Stimulated activated CD8-positive, alpha-beta memory T cell treated with anti-CD3 and anti-CD28 coated beads, Interleukin-15, amount 100 ng/mL, for 4 hours (primary cell): ENCODE data around the gene CMIP.

Experiments
- DNase-seq, 2 donors: peaks; one replicate each; pipeline ENCODE4 v3.0.0-alpha.2; 2020; ENCODE audit warnings: low read depth in 2 of 2

The CMIP gene

GRCh38 chr16:81532491-81533174 lies 88.0 kb downstream of the CMIP start:
- no peak for DNase-seq

GRCh38 chr16:81533175-81533507 lies 88.5 kb downstream of the CMIP start:
- DNase-seq: no peak

- DNase-seq: no peak
Measured at GRCh38 chr16:81535679-81536360, 91.2 kb downstream of the CMIP start.

- DNase-seq: no peak
Measured at GRCh38 chr16:81536648-81537047, 92.0 kb downstream of the CMIP start.

GRCh38 chr16:81537721-81538561 lies 93.3 kb downstream of the CMIP start:
- no peak for DNase-seq

GRCh38 chr16:81539009-81539758 lies 94.6 kb downstream of the CMIP start:
- DNase-seq: no peak

GRCh38 chr16:81539759-81540472 lies 95.3 kb downstream of the CMIP start:
- no peak for DNase-seq

- DNase-seq: no peak
Measured at GRCh38 chr16:81541314-81541713, 96.7 kb downstream of the CMIP start.

- no peak for DNase-seq
Measured at GRCh38 chr16:81542609-81543570, 98.3 kb downstream of the CMIP start.

GRCh38 chr16:81543571-81543970 lies 99.0 kb downstream of the CMIP start:
- DNase-seq: no peak

- no peak for DNase-seq
Measured at GRCh38 chr16:81544261-81544660, 99.7 kb downstream of the CMIP start.

GRCh38 chr16:81544700-81545271 lies 100.2 kb downstream of the CMIP start:
- DNase-seq: no peak

- no peak for DNase-seq
Measured at GRCh38 chr16:81545470-81546250, 101.1 kb downstream of the CMIP start.

- DNase-seq: no peak
Measured at GRCh38 chr16:81546781-81547180, 102.2 kb downstream of the CMIP start.

GRCh38 chr16:81547194-81547938 lies 102.8 kb downstream of the CMIP start:
- no peak for DNase-seq

GRCh38 chr16:81547939-81548216 lies 103.3 kb downstream of the CMIP start:
- DNase-seq: no peak

- DNase-seq: no peak
Measured at GRCh38 chr16:81548551-81548875, 103.9 kb downstream of the CMIP start.

- no peak for DNase-seq
Measured at GRCh38 chr16:81548876-81549546, 104.4 kb downstream of the CMIP start.
